K562 (cell line): ENCODE data around the gene AQP9. TPM values are rescaled to one million over a fixed set of nuclear protein-coding genes. Genes with fewer than 3 reads are reported as not detected.

Experiments
- ARID1B ChIP-seq: fragments of 450-650 bp; IDR thresholded peaks from 2 replicates; pipeline ENCODE4 v1.6.1; 2016; ENCODE audit warnings: antibody characterized with exemption, mild to moderate bottlenecking, inconsistent platforms
- BACH1 ChIP-seq: fragments of 200-800 bp; sonication (Bioruptor generic); IDR thresholded peaks from 2 replicates; pipeline ENCODE4 v1.6.1; 2016; ENCODE audit warnings: missing genetic modification characterization, missing compliant biosample characterization
- BMI1 ChIP-seq: fragments of 150-350 bp; IDR thresholded peaks from 2 replicates; pipeline ENCODE4 v1.6.1; 2014; ENCODE audit warnings: low read length
- CEBPZ ChIP-seq: fragments of 150-350 bp; IDR thresholded peaks from 2 replicates; pipeline ENCODE4 v1.6.1; 2014; ENCODE audit warnings: low read depth, mild to moderate bottlenecking, low read length, borderline replicate concordance
- CREB1 ChIP-seq, 2 experiments: sonication (generic) in 1 of 2; formaldehyde crosslinking in 1 of 2; IDR thresholded peaks; 2 replicates each; pipeline versions ENCODE4 v1.6.1 to v1.8.0; 2012 to 2022; ENCODE audit warnings: inconsistent platforms in 1 of 2, mild to moderate bottlenecking in 1 of 2, missing genetic modification reagents in 1 of 2, moderate library complexity in 1 of 2
- FOXA3 ChIP-seq, 2 experiments: fragments of 450-650 bp in 1 of 2; sonication (generic) in 1 of 2; formaldehyde crosslinking; IDR thresholded peaks in 1 of 2; conservative IDR thresholded peaks in 1 of 2; 2 replicates each; pipeline versions ENCODE4 v1.4.0 to v1.8.0; 2020 to 2022; ENCODE audit warnings: mild to moderate bottlenecking in 2 of 2, missing genetic modification reagents in 1 of 2
- FOXK2 ChIP-seq, 2 experiments: fragments of 450-650 bp; IDR thresholded peaks in 1 of 2; conservative IDR thresholded peaks in 1 of 2; 2 replicates each; pipeline ENCODE4 v1.6.1; 2016; ENCODE audit warnings: low read depth in 2 of 2, mild to moderate bottlenecking in 1 of 2
- HDAC1 ChIP-seq, 2 experiments: fragments of 450-650 bp; IDR thresholded peaks; 2 replicates each; pipeline ENCODE4 v1.6.1; 2016 to 2017; ENCODE audit warnings: inconsistent platforms in 1 of 2, mild to moderate bottlenecking in 1 of 2, moderate library complexity in 1 of 2
- KLF13 ChIP-seq: fragments of 450-650 bp; IDR thresholded peaks from 2 replicates; pipeline ENCODE4 v1.6.1; 2016; ENCODE audit warnings: missing genetic modification characterization, low read depth, mild to moderate bottlenecking, missing compliant biosample characterization, moderate library complexity, borderline replicate concordance
- MAFG ChIP-seq: fragments of 450-650 bp; conservative IDR thresholded peaks from 2 replicates; pipeline ENCODE4 v1.6.1; 2016; ENCODE audit warnings: missing genetic modification characterization, missing compliant biosample characterization
- NR3C1 ChIP-seq: sonication (generic); formaldehyde crosslinking; IDR thresholded peaks from 2 replicates; pipeline ENCODE4 v1.8.1; 2022; ENCODE audit warnings: missing genetic modification reagents
- OTX1 ChIP-seq: fragments of 450-650 bp; formaldehyde crosslinking; IDR thresholded peaks from 2 replicates; pipeline ENCODE4 v1.4.0; 2022; ENCODE audit warnings: mild to moderate bottlenecking
- POLR3A ChIP-seq: IDR thresholded peaks from 2 replicates; pipeline ENCODE4 v1.6.1; 2011; ENCODE audit warnings: borderline replicate concordance, mild to moderate bottlenecking, moderate library complexity; ENCODE audit not compliant: insufficient read length, insufficient read depth; ENCODE audit errors: extremely low read depth
- RAD21 ChIP-seq, 2 experiments: fragments of 250-450 bp in 1 of 2; fragments of 450-650 bp in 1 of 2; sonication (Bioruptor Pico) in 1 of 2; formaldehyde crosslinking in 1 of 2; IDR thresholded peaks in 1 of 2; conservative IDR thresholded peaks in 1 of 2; 2 replicates each; pipeline versions ENCODE4 v1.4.0 to v1.8.0; 2020 to 2022; ENCODE audit warnings: mild to moderate bottlenecking in 2 of 2, moderate library complexity in 1 of 2
- RBM14 ChIP-seq: fragments of 200-400 bp; formaldehyde crosslinking; IDR thresholded peaks from 2 replicates; pipeline ENCODE4 v1.6.1; 2018; ENCODE audit warnings: low read depth, mild to moderate bottlenecking, low read length, moderate library complexity, borderline replicate concordance; ENCODE audit not compliant: insufficient read depth
- STAT5A ChIP-seq: IDR thresholded peaks from 2 replicates; pipeline ENCODE4 v1.6.1; 2012; ENCODE audit warnings: low read length, inconsistent platforms, borderline replicate concordance
- ZBTB5 ChIP-seq: fragments of 450-650 bp; IDR thresholded peaks from 2 replicates; pipeline ENCODE4 v1.6.1; 2017; ENCODE audit warnings: antibody characterized with exemption
- ZNF263 ChIP-seq: sonication (generic); formaldehyde crosslinking; IDR thresholded peaks from 2 replicates; pipeline ENCODE4 v1.8.0; 2022; ENCODE audit warnings: mild to moderate bottlenecking, missing genetic modification reagents, borderline replicate concordance
- ZNF282 ChIP-seq: sonication (generic); formaldehyde crosslinking; IDR thresholded peaks from 2 replicates; pipeline ENCODE4 v1.8.1; 2023; ENCODE audit warnings: missing genetic modification reagents
- ZNF589 ChIP-seq: fragments of 200-800 bp; sonication (Bioruptor generic); IDR thresholded peaks from 2 replicates; pipeline ENCODE4 v1.6.1; 2016; ENCODE audit warnings: low read depth, missing genetic modification characterization, missing compliant biosample characterization
- ZZZ3 ChIP-seq: fragments of 450-650 bp; IDR thresholded peaks from 2 replicates; pipeline ENCODE4 v1.6.1; 2016; ENCODE audit warnings: antibody characterized with exemption, mild to moderate bottlenecking, moderate library complexity
- polyA plus RNA-seq, 8 experiments: library from polyadenylated mRNA; depleted of rRNA in 4 of 8; stranded (reverse) in 5 of 8; unstranded in 3 of 8; fragments of >200 nt; fragmentation: Nextera tagmentation in 2 of 8; fragmentation: Illumina TruSeq in 1 of 8; extraction: Ambion mirVana in 2 of 8; extraction: Trizol in 1 of 8; gene quantifications; 2 replicates each; pipeline versions ENCODE4 v1.2.1 to v1.2.3, GENCODE V29; 2011 to 2014; ENCODE audit warnings: inconsistent platforms in 1 of 8, missing spikeins in 1 of 8
- total RNA-seq, 7 experiments: library from RNA; depleted of rRNA in 6 of 7; stranded (reverse); fragments of >200 nt in 6 of 7; fragmentation: Illumina TruSeq in 2 of 7; extraction: Trizol in 2 of 7; gene quantifications; 2 replicates each; pipeline versions ENCODE4 v1.2.1 to v1.2.3, GENCODE V29; 2011 to 2021; ENCODE audit warnings: low replicate concordance in 1 of 7

AQP9 gene
- total and polyA plus RNA-seq, 9 of the 15 experiments (the other 6 are each of a cell fraction or from before 2014, with no cell fraction given) = 0.04 to 0.33 (median 0.07) TPM; not detected in 4

- TF ChIP-seq FOXK2 (conservative IDR thresholded peaks at IDR 0.05 in 1 of 2, IDR thresholded peaks at IDR 0.05 in 1 of 2; ENCODE audit: low read depth in 2 of 2) (peak; percentile 62 to 71; a peak in 3 of 4 replicates), OTX1 (CRISPR knock-in tag) (0 out of 2 replicates have a peak, but pooled peaks have one; percentile 27), RAD21 (CRISPR knock-in tag; conservative IDR thresholded peaks at IDR 0.05 in 1 of 2, IDR thresholded peaks at IDR 0.05 in 1 of 2) (no peak; a peak in 1 of 4 replicates), NR3C1 (no peak), ARID1B (peak; percentile 98), CREB1 (IDR thresholded peaks at IDR 0.05) (peak; percentile 35; the same call in 1 of the 2 replicates), CREB1 (CRISPR knock-in tag; IDR thresholded peaks at IDR 0.05) (no peak), MAFG (peak; percentile 98), ZBTB5 (peak; percentile 54; the same call in 1 of the 2 replicates), ZNF263 (CRISPR knock-in tag) (no peak), CEBPZ (no peak), FOXA3 (CRISPR knock-in tag; conservative IDR thresholded peaks at IDR 0.05 in 1 of 2, IDR thresholded peaks at IDR 0.05 in 1 of 2) (no peak), ZZZ3 (no peak), KLF13 (tag) (0 out of 2 replicates have a peak, but pooled peaks have one; percentile 15), BACH1 (peak; percentile 82; the same call in 1 of the 2 replicates), BMI1 (no peak), STAT5A (peak; percentile 97), RBM14 (no peak), HDAC1 (IDR thresholded peaks at IDR 0.05) (peak; percentile 50 to 97; a peak in 3 of 4 replicates), POLR3A (no peak), ZNF589 (CRISPR knock-in tag) (peak; percentile 34; the same call in 1 of the 2 replicates), ZNF282 (no peak)
Measured at GRCh38 chr15:58110999-58111717, 27.0 kb upstream of the AQP9 start (continued).
